SH-SY5Y (cell line): Measurements from ENCODE around the gene FAM131C.

ENCODE experiments used
- GATA2 ChIP-seq: IDR thresholded peaks from 2 replicates; pipeline ENCODE4 v1.6.1; 2011; ENCODE audit warnings: mild to moderate bottlenecking, low read depth, low read length
- GATA3 ChIP-seq: IDR thresholded peaks from 2 replicates; pipeline ENCODE4 v1.6.1; 2011; ENCODE audit warnings: low read depth, mild to moderate bottlenecking, low read length, moderate library complexity

Gene FAM131C

DNA sequence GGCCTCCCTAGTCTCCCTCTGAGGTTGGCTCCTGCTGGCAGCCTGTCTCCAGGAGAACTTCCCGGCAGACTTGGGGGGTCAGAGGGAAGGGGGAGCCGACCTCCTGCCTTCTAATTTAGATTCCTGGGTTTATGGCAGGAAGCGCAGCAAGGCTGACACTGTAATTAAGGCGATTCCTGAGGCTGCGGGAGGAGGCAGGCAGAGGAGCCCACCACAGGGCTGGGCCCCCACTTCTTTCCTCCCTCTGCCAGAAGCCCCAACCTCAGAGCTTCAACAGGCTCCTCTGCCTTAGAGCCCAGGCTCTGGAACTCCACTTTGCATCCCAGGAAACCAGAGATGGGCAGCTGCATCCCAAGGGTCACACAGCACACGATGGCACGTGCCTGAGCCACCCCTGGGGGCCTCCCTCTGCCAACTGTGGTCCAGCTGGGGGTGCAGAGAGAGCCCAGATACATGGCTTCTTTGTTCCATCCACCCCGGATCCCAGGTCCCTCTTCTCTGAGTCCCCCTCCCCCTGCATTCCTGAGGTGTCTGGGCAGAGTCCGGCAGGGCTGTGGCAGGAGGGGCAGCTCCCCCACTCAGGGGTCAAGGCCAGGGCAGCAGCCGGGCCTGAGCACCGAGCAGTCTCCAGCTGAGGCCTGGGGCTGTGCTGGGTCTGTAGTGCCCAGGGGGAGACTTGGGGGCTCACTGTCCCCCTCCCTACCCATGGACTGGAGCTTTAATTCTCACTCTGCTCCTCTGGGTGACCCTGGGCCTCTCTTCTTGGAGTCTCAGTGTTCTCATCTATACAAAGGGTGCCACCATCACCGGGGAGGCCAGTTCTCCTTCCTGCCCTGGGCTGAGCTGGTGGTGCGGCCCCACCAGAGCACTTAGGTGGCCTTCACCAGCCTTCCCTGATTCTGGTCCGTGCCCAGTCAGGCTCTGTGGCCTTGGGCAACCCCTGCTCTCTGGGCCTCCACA, 39.4 kb upstream of the FAM131C start:
- no peak for TF ChIP-seq GATA3
- no peak for TF ChIP-seq GATA2

DNA sequence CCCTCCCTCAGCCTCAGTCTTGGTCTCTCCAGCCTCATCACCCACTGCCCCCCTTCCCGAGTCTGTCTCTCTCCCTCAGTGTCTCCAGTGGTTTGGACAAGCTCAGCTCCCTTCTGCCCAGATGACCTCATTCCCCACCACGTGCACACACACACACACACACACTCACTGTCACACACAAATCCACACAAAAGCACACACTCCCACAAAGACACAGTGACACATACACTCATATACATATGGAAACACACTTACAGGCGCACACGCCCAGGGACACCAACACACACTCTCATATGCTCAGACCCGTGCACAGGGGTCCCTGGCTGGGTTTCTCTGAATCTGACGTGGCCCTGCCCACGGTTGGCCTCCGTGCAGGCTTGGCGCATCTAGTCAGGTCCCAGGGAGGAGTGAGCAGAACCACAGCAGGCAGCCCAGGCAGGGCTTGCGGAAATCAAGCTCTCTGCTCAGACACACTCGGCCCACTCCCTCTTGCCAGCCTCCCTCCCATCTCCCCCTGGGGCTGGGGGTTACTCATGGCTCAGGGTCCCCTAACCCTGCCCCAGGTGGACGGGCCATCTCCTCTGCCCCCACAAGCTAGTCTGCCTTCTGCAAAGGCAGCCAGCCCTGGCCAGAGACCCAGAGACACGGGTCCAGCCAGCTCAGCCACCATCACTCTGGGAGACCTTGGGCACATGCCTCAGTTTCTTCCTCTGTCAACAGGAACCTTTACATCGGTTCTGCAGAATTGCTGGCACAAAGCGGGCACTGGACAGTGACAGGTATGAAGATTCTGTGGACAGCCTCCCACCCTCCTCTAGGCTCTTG, 38.5 kb upstream of the FAM131C start:
- TF ChIP-seq GATA3, result no peak
- no peak for TF ChIP-seq GATA2

DNA sequence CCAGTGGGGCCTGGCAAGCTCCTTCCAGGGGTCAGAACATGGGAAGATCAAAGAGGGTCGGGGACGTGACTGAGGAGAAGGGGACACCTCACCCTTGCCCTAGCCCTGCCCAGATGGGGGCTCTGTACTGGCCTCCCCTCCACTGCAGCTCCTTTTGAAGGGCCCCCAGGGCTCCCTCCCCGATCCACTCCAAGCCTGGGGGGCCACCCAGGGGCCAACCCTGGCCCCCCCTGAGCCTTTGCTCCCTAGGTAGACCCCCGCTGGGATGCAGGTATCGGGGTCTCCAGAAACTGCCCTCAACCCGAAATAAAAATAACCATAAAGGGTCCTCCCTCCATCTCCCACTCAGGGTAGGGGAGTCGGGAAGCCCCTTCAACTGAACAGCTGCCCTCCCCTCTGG, 37.4 kb upstream of the FAM131C start:
- TF ChIP-seq GATA2 (no peak), GATA3 (no peak)

DNA sequence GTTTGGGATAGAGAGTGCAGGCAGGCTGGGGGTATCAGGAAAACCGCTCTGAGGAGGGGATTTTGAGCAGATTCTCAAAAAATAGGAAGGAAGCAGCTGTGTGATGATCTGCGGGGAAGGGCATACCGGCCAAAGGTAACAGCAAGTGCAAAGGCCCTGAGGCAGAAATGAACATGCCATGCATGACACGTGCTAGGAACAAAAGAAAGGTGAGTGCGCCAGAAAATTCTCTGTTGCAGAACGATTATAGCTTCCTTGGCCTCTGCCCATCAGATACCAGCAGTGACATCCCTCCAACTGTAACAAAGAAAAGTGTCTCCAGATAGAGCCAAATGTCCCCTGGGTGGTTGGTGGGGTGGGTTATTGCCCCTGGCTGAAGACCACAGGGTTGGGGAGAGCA, 37.0 kb upstream of the FAM131C start:
- TF ChIP-seq GATA3 (no peak), GATA2 (no peak)

DNA sequence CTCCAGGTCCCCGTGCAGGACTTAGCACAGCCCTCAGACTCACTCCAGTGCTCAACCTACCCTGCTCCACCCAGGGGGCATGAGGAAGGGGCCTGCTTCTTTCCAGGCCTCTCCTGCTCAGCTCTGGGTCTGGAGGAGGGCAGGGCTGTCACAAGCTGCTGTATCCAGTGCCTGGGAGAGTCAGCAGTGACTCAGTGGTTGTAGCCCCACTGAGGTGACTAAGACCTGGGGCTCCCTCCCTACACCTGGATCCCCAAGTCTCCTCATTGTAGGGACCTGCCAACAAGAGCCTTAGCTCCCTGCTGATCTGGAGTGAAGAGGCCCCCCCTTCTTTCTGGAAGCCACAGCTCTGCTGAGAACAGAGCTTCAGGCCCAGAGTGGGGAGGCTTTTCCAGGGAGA, 36.1 kb upstream of the FAM131C start:
- TF ChIP-seq GATA2, result no peak
- no peak for TF ChIP-seq GATA3

DNA sequence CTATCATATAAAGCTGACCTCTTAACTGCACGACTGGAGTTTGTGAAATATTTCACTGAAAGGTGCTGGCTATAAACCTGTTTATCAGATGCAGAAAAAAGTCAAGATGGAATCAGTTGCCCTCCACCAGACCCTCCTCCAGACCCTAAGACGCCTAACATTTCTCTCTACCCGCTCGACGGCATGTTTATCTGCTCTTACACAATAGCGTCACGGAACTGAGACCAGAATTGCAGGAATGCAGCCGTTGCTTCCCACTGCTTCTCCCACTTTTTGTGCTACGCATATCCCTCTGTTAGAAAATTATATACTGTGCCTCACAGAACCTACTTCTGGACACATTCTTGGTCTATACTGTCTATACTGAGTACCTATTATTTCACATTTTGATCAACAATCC, 28.2 kb upstream of the FAM131C start:
- TF ChIP-seq GATA2 (no peak), GATA3 (no peak)

DNA sequence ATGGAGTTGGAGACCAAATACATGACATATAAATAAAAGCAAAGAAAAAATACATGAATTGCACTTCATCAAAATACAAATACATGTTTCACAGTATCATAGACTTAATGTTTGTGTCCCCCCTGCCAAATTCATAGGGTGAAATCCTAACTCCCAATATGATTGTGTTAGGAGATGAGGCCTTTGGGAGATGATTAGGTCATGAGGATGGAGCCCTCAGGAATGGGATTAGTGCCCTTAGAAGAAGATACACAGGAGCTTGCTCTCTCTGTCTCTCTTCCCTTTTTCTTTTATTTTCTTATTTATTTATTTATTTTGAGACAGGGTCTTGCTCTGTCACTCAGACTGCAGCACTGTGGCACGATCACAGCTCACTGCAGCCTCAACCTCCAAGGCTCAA, 26.0 kb upstream of the FAM131C start:
- TF ChIP-seq GATA2 (no peak), GATA3 (no peak)

DNA sequence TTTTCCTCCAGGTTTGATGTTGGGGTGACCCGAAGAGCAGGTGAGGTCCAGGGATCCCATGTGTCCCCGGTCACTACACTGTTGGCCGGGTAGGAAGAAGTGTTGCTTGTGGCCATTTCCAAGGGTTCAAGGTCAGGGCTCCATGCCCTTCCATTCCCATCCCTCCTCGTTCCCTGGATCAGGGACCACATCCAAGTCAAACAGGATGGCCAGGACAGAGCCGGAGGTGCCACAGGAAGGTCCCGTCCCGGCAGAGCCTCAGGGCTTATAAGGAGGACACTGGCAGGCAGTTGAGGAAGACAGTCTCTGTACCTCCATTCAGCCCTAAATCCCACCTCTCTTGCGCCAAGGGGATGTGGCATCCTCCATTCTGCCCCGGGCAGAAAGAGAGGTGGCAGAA, 22.0 kb upstream of the FAM131C start:
- TF ChIP-seq GATA3, result no peak
- TF ChIP-seq GATA2, result no peak

DNA sequence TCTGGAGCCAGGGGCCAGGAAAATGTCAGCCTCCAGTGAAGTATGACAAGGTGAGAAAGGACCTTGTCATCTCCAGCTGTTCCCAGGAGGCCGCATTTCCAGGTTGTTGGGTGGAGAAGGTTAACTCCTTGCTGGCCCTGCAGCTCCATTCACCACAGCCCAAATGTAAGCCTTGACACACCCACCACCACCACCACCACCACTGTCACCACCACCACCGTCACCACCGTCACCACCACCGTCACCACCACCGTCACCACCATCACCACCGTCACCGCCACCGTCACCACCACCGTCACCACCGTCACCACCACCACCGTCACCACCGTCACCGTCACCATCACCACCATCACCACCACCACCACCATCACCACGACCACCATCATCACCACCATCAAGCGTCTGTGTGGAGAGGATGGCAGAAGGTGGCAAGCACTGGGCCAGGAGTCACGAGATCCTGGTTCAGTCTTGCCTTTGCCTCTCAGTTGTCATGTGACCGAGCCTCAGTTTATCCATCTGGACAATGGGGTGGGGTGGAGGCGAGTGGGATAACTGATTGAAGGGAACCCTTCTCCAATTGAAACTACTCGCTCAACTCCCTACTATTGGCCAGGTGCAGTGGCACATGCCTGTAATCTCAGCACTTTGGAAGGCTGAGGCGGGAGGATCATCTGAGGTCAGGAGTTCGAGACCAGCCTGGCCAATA, 21.2 kb upstream of the FAM131C start:
- TF ChIP-seq GATA3, result no peak

DNA sequence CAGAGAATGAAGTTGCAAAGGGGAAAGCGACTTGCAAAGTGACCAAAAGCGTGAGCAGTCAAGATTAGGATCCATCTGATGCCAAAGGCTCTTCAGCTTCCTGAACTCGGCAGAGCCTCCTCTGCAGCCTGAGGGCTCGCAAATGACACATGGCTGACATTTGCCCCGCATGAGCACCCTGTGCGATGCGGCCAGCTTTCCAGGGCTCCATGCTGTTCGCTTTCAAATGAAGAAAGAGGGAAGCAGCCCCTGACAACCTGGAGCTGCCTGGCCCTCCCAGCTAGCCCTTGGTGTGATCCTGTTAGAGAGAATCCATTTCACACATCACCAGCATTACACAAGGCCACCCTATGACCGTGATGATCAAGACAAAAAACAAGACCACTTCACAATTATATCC, 20.2 kb upstream of the FAM131C start:
- TF ChIP-seq GATA2, result no peak; the same call in 1 of the 2 replicates
- TF ChIP-seq GATA3, result no peak

DNA sequence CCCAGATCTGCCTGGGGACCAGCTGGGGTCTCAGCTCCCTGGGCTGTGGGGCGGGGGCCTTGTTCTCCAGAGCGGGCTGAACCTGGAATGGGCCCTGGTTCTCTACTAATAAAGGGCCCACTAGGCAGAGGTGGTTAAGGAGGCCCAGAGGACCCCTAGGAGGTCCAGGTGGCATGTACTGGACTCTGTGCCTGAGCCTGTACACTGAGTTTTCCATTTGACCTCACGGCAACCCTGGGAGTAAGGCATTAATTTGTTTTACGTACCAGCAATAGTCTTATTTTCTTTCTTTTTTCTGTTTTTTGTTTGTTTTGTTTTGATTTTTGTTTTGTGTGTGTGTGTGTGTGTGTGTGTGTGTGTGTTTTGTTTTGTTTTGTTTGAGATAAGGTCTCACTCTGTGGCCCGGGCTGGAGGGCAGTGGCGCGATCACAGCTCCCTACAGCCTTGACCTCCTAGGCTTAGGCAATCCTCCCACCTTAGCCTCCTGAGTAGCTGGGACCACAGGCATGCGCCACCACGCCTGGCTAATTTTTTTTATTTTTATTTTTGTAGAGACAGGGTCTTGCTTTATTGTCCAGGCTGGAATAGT, 19.6 kb upstream of the FAM131C start:
- TF ChIP-seq GATA3 (no peak), GATA2 (no peak)

DNA sequence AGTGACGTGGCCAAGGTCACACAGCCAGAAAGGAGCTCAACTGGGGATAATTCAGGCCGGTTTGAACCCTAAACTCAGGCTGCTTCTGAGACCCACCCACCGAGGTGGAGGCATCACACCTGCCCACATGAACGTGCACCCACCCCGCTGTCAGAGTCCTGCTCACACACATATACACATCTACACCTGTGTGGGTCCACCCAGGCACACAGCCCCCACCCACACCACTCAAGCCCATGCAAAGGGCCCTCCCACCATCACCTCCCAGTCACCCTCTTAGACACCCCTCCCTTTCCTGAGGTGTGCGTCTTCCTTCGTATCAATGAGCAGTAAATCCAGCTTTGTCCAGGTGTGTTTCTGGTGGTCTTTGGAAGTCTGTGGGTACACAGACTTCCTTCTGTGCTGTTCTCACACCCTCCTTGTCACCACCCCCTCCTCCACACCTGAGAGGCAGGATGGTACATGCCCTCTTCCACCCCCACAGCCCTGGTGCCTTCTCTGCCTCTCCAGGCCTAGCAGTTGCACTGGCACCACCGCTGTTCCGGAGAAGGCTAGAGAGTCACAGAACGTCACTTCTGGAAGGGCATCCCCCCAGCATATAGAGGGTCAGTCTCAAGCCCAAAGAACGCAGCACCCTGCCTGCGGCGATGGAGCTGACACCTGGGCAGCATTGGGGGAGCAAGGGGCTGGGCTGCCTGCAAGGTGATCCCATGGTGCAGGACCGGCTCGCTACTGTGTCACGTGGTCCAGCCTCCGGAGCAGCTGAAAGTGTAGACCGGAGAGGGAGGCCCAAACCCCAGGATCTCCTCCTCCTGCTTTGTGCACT, 18.9 kb upstream of the FAM131C start:
- no peak for TF ChIP-seq GATA3
- no peak for TF ChIP-seq GATA2

DNA sequence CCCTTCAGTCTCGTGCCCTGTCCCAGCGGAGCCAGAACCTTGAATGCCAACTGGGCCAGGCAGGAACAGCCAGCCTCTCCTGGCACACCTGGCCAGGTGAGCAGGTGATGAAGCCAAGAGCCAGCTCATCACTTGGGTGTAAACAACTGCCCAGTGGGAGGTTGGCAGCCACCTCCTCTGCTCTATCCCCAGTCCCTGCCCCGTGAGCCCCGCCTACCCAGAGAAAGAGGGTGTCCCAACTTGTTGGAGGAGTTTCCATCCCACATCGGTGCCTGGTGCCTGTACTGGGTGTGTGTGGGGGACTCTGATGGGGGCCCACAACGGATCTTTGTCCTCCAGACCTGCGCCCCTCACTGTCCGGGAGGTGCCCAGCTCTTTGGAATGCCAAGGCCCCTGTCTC, 17.8 kb upstream of the FAM131C start:
- TF ChIP-seq GATA2, result no peak
- no peak for TF ChIP-seq GATA3
